ENCODE measurements around the gene STRIT1.

- TF ChIP-seq CTCF (conservative IDR thresholded peaks at IDR 0.05; ENCODE audit: low read depth, low read length) = no peak
- no peak for TF ChIP-seq EZH2 (IDR thresholded peaks at IDR 0.05; ENCODE audit: borderline replicate concordance, low read depth, low read length, poor library complexity, severe bottlenecking)
Observed at GRCh38 chr3:155243512-155243921, 50.0 kb downstream of the STRIT1 start.
